Testis (tissue), 3 donors: ENCODE measurements around the gene TRMT10C. TPM values are rescaled to one million over a fixed set of nuclear protein-coding genes. Genes with fewer than 3 reads are reported as not detected.
"Not testable (repeated sequence)": the region's sequence is repeated elsewhere in the genome, so short reads cannot be mapped to it uniquely, and the experiment has no call there.

ENCODE experiments used
- DNase-seq: peaks from one replicate; pipeline ENCODE4 v3.0.0-alpha.2; 2019
- H3K27ac ChIP-seq, 2 donors: fragments of 200-600 bp; sonication (generic); one replicate each; pipeline ENCODE4 v1.5.1; 2019
- H3K27me3 ChIP-seq: fragments of 200-600 bp; sonication (generic); one replicate; pipeline ENCODE4 v1.5.1; 2019
- H3K36me3 ChIP-seq: fragments of 200-600 bp; sonication (generic); one replicate; pipeline ENCODE4 v1.5.1; 2017; ENCODE audit warnings: low read depth; ENCODE audit errors: missing control alignments
- H3K4me1 ChIP-seq: fragments of 200-600 bp; sonication (generic); one replicate; pipeline ENCODE4 v1.5.1; 2019
- H3K4me3 ChIP-seq, 2 donors: fragments of 200-600 bp; sonication (generic); one replicate each; pipeline ENCODE4 v1.5.1; 2017 to 2019
- H3K9me3 ChIP-seq: fragments of 200-600 bp; sonication (generic); one replicate; pipeline ENCODE4 v1.5.1; 2017
- POLR2A ChIP-seq: fragments of 450-650 bp; IDR thresholded peaks from one replicate; pipeline ENCODE4 v1.6.1; 2017; ENCODE audit warnings: antibody characterized with exemption, mild to moderate bottlenecking, moderate library complexity
- WGBS, 2 donors: methylation state at CpG; one replicate each; pipeline ENCODE4 v1.1.5; 2018; 5-methylcytosine and 5-hydroxymethylcytosine counted together
- intact Hi-C: fragments of 100-400 bp; cut with DNase I; formaldehyde crosslinking; loops from one replicate; pipeline ENCODE4 v1.15.1; 2023; ENCODE audit warnings: low total_unique reads
- polyA plus RNA-seq: library from polyadenylated mRNA; stranded (reverse); fragments of 350-450 nt; fragmentation: Illumina TruSeq; extraction: RNeasy Lipid Tissue Mini Kit (QIAGEN cat#74804); gene quantifications from one replicate; pipeline ENCODE4 v1.2.3, GENCODE V29; 2014; ENCODE audit warnings: low read depth, low replicate concordance; ENCODE audit not compliant: insufficient read depth
- total RNA-seq, 2 donors: library from RNA; depleted of rRNA; stranded (reverse); fragments of >200 nt; gene quantifications; one replicate each; pipeline ENCODE4 v1.2.3, GENCODE V29; 2016
- TF ChIP-seq, protein P1 (sequence below), 3 experiments: fragments of 450-650 bp in 2 of 3; fragments of 200-600 bp in 1 of 3; sonication (generic) in 1 of 3; IDR thresholded peaks; one replicate each; pipeline ENCODE4 v1.5.1; 2016 to 2019; ENCODE audit warnings: antibody characterized with exemption in 3 of 3, mild to moderate bottlenecking in 2 of 3, moderate library complexity in 1 of 3

TRMT10C gene
- total and polyA plus RNA-seq, 3 donors from 2014 or later = 13.3 to 16.3 (median 13.5) TPM

DNA sequence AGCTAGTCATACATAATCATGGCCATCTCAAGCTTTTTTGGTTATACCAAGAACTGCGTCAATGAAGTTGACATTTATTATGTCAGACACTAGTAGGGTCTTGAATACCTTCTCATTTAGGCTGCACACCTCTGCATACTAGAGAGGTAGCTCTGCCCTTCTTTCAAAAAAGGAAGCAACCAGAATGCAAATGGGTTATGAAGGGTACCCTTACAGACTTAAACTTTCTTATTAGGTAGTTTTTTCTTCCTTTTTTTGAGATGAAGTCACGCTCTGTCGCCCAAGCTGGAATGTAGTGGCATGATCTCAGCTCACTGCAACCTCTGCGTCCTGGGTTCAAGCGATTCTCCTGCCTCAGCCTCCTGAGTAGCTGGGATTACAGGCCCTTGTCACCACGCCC is 15.6 kb downstream of the TRMT10C start:
- Histone ChIP-seq H3K9me3 (no peaks in the 10 kb centered on the region), H3K4me1 (peaks cover 5% of the 10 kb centered on the region), H3K36me3 (no peaks in the 10 kb centered on the region), H3K27ac (no peak overlapping the region), H3K4me3 (no peak overlapping the region), H3K27me3 (no peaks in the 10 kb centered on the region)
- TF ChIP-seq, protein P1, sequence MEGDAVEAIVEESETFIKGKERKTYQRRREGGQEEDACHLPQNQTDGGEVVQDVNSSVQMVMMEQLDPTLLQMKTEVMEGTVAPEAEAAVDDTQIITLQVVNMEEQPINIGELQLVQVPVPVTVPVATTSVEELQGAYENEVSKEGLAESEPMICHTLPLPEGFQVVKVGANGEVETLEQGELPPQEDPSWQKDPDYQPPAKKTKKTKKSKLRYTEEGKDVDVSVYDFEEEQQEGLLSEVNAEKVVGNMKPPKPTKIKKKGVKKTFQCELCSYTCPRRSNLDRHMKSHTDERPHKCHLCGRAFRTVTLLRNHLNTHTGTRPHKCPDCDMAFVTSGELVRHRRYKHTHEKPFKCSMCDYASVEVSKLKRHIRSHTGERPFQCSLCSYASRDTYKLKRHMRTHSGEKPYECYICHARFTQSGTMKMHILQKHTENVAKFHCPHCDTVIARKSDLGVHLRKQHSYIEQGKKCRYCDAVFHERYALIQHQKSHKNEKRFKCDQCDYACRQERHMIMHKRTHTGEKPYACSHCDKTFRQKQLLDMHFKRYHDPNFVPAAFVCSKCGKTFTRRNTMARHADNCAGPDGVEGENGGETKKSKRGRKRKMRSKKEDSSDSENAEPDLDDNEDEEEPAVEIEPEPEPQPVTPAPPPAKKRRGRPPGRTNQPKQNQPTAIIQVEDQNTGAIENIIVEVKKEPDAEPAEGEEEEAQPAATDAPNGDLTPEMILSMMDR (IDR thresholded peaks at IDR 0.05) = no peak
- TF ChIP-seq POLR2A = no peak
- WGBS, 2 donors = 89 to 92% methylated on average over 6 of the region's 6 CpGs
- intact Hi-C loops = loop anchor here (10.0 kb wide), 1 partner anchor 108 kb away; the partner anchor contains the start of gene RPL24
- no peak for DNase-seq

DNA sequence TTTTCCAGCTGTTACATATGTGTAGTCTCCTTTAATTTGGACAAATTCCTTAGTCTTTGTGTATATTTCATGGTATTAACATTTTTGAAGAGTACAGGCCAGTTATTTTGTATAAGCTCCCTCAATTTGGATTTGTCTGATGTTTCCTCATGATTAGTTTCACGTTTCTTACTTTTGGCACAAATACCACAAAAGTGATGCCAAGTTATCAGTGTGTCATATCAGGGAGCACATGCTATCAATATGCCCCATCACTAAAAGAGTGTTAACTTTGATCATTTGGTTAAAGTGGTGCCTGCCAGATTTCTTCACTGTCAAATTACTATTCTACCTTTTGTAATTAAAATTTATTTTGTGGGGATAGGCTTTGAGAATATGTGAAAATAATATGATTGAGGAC is 26.9 kb downstream of the TRMT10C start:
- Histone ChIP-seq H3K27ac (no peak overlapping the region), H3K36me3 (no peaks in the 10 kb centered on the region), H3K27me3 (no peaks in the 10 kb centered on the region), H3K4me3 (no peak overlapping the region), H3K4me1 (no peaks in the 10 kb centered on the region), H3K9me3 (no peaks in the 10 kb centered on the region)
- intact Hi-C loops = no loop called here
- WGBS, 2 donors = 18 to 37% methylated on average over 1 of the region's 1 CpG
- no peak for DNase-seq
- no peak for TF ChIP-seq POLR2A
- TF ChIP-seq, protein P1 (IDR thresholded peaks at IDR 0.05) = no peak

DNA sequence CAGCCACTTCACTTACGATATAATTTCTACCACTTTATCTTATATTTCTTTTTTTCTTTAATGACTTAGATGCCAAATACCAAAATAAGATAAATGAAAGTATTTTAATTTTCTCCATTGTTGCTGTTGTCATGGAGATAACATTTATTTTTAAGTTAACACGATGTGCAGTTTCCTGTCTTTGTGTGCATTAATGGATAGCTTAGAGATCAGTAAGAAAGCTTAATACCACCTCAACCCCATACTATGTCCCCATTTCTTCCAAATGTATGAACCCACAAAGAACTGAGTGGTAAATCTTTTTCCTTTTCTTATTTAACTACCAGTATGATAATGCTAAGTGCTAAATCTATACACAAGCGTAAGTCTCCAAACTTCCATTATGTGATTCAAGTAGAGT is 29.4 kb downstream of the TRMT10C start:
- WGBS, 2 donors = 84 to 90% methylated on average over 3 of the region's 3 CpGs
- H3K4me3 ChIP-seq = no peak overlapping the region
- H3K27me3 ChIP-seq = no peaks in the 10 kb centered on the region
- TF ChIP-seq, protein P1 (IDR thresholded peaks at IDR 0.05) = no peak
- no peak for TF ChIP-seq POLR2A
- no peak for DNase-seq
- no peak overlapping the region for H3K27ac ChIP-seq
- H3K4me1 ChIP-seq = no peaks in the 10 kb centered on the region
- intact Hi-C loops = no loop called here
- H3K36me3 ChIP-seq = no peaks in the 10 kb centered on the region
- H3K9me3 ChIP-seq = no peaks in the 10 kb centered on the region

DNA sequence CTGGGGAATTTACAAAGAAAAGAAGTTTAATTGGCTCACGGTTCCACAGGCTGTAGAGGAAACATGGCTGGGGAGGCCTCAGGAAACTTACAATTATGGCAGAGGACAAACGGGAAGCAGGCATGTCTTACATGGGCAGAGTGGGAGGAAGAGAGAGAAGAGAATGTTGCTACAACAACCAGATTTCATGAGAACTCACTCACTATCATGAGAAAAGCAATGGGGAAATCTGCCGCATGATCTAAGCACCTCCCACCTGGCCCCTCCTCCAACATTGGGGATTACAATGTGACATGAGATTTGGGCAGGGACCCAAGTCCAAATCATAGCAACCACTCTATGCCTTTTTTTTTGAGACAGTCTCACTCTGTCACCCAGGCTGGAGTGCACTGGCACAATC is 41.1 kb downstream of the TRMT10C start:
- no peak overlapping the region for H3K27ac ChIP-seq
- intact Hi-C loops = no loop called here
- no peaks in the 10 kb centered on the region for H3K4me1 ChIP-seq
- H3K9me3 ChIP-seq = no peaks in the 10 kb centered on the region
- H3K27me3 ChIP-seq = no peaks in the 10 kb centered on the region
- TF ChIP-seq POLR2A = no peak
- TF ChIP-seq, protein P1 (IDR thresholded peaks at IDR 0.05) = no peak
- no peak overlapping the region for H3K4me3 ChIP-seq
- no peaks in the 10 kb centered on the region for H3K36me3 ChIP-seq
- DNase-seq = no peak
- WGBS, 2 donors = 86 to 88% methylated on average over 3 of the region's 3 CpGs

DNA sequence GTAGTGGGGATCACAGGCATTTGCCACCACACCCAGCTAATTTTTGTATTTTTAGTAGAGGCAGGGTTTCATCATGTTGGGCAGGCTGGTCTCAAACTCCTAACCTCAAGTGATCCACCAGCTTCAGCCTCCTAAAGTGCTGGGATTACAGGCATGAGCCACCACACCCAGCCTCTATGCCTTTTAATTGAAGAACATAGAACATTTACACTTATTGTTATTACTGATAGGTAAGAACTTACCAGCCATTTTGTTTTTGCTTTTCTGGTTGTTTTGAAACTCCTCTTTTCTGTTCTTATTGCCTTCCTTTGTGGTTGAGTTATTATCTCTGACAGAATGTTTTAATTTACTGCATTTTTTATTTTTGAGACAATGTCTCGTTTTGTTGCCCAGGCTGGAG is 41.5 kb downstream of the TRMT10C start:
- Histone ChIP-seq H3K36me3 (no peaks in the 10 kb centered on the region), H3K27me3 (no peaks in the 10 kb centered on the region), H3K4me1 (no peaks in the 10 kb centered on the region), H3K9me3 (no peaks in the 10 kb centered on the region), H3K4me3 (no peak overlapping the region), H3K27ac (no peak overlapping the region)
- intact Hi-C loops = no loop called here
- 88 to 100% methylated on average over 1 of the region's 1 CpG for WGBS, 2 donors
- TF ChIP-seq POLR2A = no peak
- TF ChIP-seq, protein P1 (IDR thresholded peaks at IDR 0.05) = no peak
- DNase-seq = no peak

DNA sequence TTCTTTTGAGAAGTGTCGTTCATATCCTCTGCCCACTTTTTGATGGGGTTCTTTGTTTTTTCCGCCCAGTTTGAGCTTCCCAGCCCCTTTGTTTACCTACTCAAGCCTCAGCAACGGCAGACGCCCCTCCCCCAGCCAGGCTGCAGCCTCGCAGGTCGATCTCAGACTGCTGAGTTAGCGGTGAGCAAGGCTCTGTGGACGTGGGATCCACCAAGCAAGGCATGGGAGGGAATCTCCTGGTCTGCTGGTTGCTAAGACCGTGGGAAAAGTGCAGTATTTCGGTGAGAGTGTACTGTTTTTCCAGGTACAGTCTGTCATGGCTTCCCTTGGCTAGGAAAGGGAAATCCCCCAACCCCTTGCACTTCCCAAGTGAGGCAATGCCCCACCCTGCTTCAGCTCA is 43.7 kb downstream of the TRMT10C start:
- H3K9me3 ChIP-seq, H3K36me3 ChIP-seq, H3K27me3 ChIP-seq, intact Hi-C loops, DNase-seq, H3K4me3 ChIP-seq, H3K27ac ChIP-seq, H3K4me1 ChIP-seq: not testable (repeated sequence)
- 39 to 57% methylated on average over 10 of the region's 10 CpGs for WGBS, 2 donors
